ENCODE results near the gene TNFRSF19. TPM values are rescaled to one million over a fixed set of nuclear protein-coding genes. Genes with fewer than 3 reads are reported as not detected.

TNFRSF19 gene
- total RNA-seq, 1 donor from 2014 or later: 1.6 TPM

DNA sequence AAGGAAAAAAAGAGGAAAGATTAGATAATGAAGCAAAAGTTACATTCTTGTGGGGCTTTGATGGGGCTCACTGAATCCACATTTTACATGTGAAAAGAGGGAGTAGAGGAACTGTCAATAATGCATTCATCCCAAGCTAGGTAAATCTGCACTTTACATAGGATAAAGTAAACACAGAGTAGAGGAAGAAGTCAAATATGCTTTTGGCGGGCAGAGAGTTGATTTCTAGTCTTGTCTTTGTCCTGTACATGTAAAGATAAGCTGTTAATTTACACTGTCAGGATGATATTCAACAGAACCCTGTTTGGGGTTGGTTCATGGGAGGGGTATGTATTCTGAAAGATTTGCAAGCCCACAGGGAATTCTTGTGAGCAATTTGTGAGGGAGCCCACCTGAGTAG, 18.0 kb upstream of the TNFRSF19 start:
- DNase-seq (ENCODE audit: extremely low spot score, unreplicated experiment): no peak
- Mint-ChIP-seq H3K27me3 (ENCODE audit: unreplicated experiment) (peaks cover 6% of the 10 kb centered on the region), H3K4me1 (ENCODE audit: unreplicated experiment) (peaks cover 2% of the 10 kb centered on the region), H3K36me3 (ENCODE audit: unreplicated experiment) (no peaks in the 10 kb centered on the region), H3K9me3 (ENCODE audit: unreplicated experiment) (no peaks in the 10 kb centered on the region), H3K27ac (ENCODE audit: unreplicated experiment) (no peak overlapping the region), H3K4me3 (ENCODE audit: unreplicated experiment) (no peak overlapping the region)
- TF ChIP-seq, protein P1, sequence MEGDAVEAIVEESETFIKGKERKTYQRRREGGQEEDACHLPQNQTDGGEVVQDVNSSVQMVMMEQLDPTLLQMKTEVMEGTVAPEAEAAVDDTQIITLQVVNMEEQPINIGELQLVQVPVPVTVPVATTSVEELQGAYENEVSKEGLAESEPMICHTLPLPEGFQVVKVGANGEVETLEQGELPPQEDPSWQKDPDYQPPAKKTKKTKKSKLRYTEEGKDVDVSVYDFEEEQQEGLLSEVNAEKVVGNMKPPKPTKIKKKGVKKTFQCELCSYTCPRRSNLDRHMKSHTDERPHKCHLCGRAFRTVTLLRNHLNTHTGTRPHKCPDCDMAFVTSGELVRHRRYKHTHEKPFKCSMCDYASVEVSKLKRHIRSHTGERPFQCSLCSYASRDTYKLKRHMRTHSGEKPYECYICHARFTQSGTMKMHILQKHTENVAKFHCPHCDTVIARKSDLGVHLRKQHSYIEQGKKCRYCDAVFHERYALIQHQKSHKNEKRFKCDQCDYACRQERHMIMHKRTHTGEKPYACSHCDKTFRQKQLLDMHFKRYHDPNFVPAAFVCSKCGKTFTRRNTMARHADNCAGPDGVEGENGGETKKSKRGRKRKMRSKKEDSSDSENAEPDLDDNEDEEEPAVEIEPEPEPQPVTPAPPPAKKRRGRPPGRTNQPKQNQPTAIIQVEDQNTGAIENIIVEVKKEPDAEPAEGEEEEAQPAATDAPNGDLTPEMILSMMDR (IDR thresholded peaks at IDR 0.05): no peak

DNA sequence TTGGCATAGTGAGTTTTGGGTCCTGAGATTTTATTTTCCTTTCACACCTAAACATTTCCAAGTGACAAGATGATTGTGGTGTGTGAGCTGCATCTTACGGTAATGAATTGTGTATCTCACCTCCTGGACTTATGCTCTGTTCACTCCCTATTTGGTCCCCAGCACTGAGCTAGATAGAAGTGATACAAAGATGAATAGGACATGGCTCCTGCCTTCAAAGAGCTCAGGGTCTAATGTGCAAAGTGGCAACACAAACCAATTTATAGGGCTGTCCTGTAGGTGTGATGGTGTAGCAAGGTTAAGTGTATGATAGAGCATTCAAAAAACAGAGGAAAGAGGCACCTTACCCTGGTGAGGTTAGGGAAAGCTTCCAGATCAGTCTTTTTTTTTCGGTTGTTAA, 17.6 kb upstream of the TNFRSF19 start:
- no peak overlapping the region for H3K4me3 Mint-ChIP-seq (ENCODE audit: unreplicated experiment)

DNA sequence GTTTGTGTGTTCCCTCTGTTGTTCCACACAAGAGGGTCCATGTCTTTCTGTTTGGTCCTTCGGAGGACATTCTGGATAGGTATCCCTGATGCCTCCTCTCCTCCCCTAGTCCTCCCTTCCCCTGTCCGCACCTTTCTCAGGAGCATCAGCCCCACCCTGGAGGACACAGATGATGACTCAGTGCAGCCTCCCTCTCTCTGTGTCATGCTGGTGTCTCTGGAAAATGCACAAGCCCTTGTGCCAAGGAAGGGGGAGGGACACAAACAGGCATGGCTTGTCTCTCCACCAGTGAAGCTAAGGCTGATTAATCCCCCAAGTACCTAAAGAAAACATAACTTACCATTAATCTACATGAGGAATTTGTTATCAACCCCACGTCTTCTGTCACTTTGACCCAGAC, 16.2 kb upstream of the TNFRSF19 start:
- TF ChIP-seq, protein P1 (IDR thresholded peaks at IDR 0.05): no peak
- Mint-ChIP-seq H3K4me3 (ENCODE audit: unreplicated experiment) (no peak overlapping the region), H3K27me3 (ENCODE audit: unreplicated experiment) (peaks cover 6% of the 10 kb centered on the region), H3K27ac (ENCODE audit: unreplicated experiment) (no peak overlapping the region), H3K36me3 (ENCODE audit: unreplicated experiment) (no peaks in the 10 kb centered on the region), H3K9me3 (ENCODE audit: unreplicated experiment) (no peaks in the 10 kb centered on the region), H3K4me1 (ENCODE audit: unreplicated experiment) (no peaks in the 10 kb centered on the region)
- DNase-seq (ENCODE audit: extremely low spot score, unreplicated experiment): no peak

More for the DNA sequence above, 17.6 kb upstream of the TNFRSF19 start:
- no peaks in the 10 kb centered on the region for H3K36me3 Mint-ChIP-seq (ENCODE audit: unreplicated experiment)
- no peak for DNase-seq (ENCODE audit: extremely low spot score, unreplicated experiment)
- H3K4me1 Mint-ChIP-seq (ENCODE audit: unreplicated experiment): no peaks in the 10 kb centered on the region
- no peaks in the 10 kb centered on the region for H3K9me3 Mint-ChIP-seq (ENCODE audit: unreplicated experiment)
- TF ChIP-seq, protein P1 (IDR thresholded peaks at IDR 0.05): no peak
- no peak overlapping the region for H3K27ac Mint-ChIP-seq (ENCODE audit: unreplicated experiment)
- peaks cover 6% of the 10 kb centered on the region for H3K27me3 Mint-ChIP-seq (ENCODE audit: unreplicated experiment)

DNA sequence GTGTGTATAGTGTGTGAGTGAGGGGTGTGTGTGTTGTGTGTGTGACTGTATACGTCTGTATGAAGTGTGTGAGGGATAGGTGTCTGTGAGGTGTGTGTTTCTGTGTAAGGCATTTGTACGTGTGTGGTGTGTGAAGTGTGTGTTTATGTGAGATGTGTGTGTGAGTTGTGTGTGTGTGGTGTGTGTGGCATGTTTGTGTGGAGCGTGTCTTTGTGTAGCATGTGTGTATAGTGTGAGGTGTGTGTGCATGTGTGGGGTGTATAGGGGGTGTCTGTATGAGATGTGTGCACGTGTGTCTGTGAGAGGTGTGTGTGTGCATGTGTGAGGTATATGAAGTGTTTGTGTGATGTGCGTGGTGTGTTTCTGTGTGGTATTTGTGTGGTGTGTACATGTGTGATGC, 13.2 kb upstream of the TNFRSF19 start:
- Mint-ChIP-seq H3K27me3 (ENCODE audit: unreplicated experiment) (peaks cover 6% of the 10 kb centered on the region), H3K4me3 (ENCODE audit: unreplicated experiment) (no peak overlapping the region), H3K36me3 (ENCODE audit: unreplicated experiment) (no peaks in the 10 kb centered on the region), H3K9me3 (ENCODE audit: unreplicated experiment) (no peaks in the 10 kb centered on the region), H3K4me1 (ENCODE audit: unreplicated experiment) (peaks cover 5% of the 10 kb centered on the region), H3K27ac (ENCODE audit: unreplicated experiment) (no peak overlapping the region)
- TF ChIP-seq, protein P1 (IDR thresholded peaks at IDR 0.05): no peak
- no peak for DNase-seq (ENCODE audit: extremely low spot score, unreplicated experiment)

DNA sequence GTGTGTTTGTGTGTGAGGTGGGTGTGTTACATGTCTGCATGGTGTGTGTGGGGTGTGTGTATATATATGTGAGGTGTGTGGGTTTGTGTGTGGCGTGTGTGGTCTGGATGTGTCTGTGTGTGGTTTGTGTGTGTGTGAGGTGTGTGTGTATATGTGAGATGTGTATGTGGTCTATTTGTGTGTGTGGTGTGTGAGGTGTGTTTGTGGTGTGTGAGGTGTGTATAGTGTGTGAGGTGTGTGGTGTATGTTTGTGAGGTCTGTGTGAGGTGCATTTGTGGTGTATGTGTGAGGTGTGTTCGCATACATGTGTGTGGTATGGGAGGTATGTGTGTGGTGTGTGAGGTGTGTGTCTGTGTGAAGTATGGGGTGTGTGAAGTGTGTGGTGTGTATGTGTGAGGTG, 12.5 kb upstream of the TNFRSF19 start:
- Mint-ChIP-seq H3K4me1 (ENCODE audit: unreplicated experiment) (peaks cover 5% of the 10 kb centered on the region), H3K27ac (ENCODE audit: unreplicated experiment) (no peak overlapping the region), H3K27me3 (ENCODE audit: unreplicated experiment) (peaks cover 6% of the 10 kb centered on the region), H3K36me3 (ENCODE audit: unreplicated experiment) (no peaks in the 10 kb centered on the region), H3K4me3 (ENCODE audit: unreplicated experiment) (no peak overlapping the region), H3K9me3 (ENCODE audit: unreplicated experiment) (no peaks in the 10 kb centered on the region)
- no peak for DNase-seq (ENCODE audit: extremely low spot score, unreplicated experiment)
- TF ChIP-seq, protein P1 (IDR thresholded peaks at IDR 0.05): no peak
